GM19395 (cell line): ENCODE data around the gene CDH4.
"Not testable (repeated sequence)": the region's sequence is repeated elsewhere in the genome, so short reads cannot be mapped to it uniquely, and the experiment has no call there.

ENCODE experiments used
- ATAC-seq: cut with Tn5 transposase; IDR thresholded peaks from one replicate; pipeline ENCODE4 v1.9.1; 2021; ENCODE audit warnings: mild to moderate bottlenecking, moderate library complexity; ENCODE audit not compliant: unreplicated experiment

The CDH4 gene

DNA sequence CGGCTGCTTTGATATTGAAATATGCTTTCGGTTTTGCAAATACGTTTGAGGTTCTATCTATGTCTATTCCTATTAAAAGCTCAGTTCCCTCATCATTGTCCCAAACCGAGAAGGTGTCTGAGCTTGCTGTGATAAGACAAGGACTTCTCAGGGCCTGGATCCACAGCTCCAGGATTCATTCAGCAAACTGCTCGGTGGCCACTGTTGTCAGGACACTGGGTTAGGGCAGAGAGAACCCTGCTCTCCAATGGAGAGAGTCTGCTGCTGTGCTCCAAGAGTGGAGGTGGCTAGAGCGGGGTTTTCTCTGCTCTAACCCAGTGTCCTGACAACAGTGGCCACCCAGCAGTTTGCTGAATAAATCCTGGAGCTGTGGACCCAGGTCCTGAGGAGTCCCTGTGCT lies 198.5 kb downstream of the CDH4 start:
- no peak for ATAC-seq

DNA sequence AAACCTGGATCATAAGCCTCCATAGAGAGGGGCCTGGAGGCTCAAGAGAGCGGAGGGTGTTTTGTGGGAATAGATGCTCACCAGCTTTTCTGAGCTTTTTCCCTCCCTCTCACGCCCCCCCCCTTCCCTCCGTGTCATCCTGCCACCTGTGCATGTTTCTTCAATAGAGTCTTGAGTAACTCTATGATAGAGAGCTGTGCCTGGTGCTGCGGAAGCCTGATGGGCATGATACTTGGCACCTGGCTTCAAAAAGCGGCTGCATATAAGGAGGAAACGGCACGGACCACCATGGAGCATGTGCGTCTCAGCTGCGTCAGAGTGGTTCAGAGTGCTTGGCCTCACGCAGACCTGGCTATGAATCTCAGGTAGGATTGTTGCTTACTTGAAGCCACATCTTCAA lies 198.9 kb downstream of the CDH4 start:
- no peak for ATAC-seq

DNA sequence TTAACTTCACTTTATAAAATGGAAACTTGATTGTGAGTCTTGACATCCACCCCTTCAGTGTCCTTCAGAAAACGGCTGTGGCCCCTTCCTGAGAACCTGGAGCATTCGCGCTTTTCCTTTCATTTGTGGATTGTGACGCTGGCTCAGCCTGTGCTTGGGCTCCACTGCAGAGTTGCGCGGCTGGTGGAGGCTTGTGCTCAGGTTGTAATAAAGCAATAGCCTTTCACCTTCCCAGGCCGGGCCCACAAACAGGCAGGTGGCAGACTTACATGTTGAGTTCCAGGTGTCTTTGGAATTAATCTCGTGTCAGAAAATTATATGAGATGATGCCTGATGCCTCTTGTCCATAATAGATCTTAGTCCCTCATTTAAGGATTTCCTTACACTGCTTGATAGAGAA lies 199.9 kb downstream of the CDH4 start:
- ATAC-seq, result no peak

DNA sequence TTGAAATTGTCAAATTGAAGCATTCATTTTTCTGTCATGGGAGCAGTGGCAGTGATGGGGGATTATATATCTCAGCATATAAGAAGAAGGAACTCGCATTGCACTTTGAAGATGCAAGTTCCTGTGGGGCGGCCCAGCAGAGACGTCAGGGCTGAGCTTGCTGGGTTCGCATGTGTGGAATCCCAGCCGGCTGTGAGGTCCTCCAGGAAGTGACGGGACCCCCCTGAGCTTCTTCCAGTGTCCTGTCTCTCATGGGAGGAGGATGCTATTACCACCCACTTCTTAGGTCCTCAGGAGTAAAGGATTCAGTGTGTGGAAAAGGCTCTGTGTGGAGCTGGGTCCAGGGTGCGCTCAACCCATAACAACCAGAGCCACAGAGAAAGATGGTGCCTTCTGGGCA lies 201.2 kb downstream of the CDH4 start:
- ATAC-seq, result no peak

DNA sequence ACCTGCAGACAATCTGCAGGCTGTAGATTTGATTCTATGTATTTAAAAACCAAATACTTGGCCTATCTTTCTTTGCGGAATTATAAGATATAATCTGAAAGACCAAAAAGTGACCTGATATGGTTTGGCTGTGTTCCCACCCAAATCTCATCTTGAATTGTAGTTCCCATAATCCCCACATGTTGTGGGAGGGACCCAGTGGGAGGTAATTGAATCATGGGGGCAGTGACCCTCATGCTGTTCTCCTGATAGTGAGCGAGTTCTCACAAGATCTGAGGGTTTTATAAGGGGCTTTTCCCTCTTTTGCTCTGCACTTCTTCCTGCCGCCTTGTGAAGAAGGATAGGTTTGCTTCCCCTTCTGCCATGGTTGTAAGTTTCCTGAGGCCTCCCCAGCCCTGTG lies 201.6 kb downstream of the CDH4 start:
- not testable (repeated sequence) for ATAC-seq

DNA sequence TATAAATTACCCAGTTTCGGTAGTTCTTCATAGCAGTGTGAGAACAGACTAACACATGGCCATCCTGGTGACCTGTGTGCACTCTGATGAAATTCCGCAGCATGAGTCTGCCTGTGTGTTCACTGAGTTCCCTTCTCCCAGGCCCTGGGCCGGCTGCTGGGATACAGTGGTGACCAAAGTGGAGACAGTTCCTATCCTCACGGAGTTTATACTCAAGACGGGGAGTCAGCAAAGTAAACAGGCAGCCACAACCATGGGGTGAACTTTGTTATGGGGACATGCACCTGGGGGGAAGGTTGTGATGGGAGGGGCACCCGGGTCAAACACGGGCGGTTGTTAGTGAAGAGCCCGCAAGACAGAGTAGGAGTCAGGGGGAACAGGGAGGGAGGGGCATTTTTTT lies 202.0 kb downstream of the CDH4 start:
- no peak for ATAC-seq

DNA sequence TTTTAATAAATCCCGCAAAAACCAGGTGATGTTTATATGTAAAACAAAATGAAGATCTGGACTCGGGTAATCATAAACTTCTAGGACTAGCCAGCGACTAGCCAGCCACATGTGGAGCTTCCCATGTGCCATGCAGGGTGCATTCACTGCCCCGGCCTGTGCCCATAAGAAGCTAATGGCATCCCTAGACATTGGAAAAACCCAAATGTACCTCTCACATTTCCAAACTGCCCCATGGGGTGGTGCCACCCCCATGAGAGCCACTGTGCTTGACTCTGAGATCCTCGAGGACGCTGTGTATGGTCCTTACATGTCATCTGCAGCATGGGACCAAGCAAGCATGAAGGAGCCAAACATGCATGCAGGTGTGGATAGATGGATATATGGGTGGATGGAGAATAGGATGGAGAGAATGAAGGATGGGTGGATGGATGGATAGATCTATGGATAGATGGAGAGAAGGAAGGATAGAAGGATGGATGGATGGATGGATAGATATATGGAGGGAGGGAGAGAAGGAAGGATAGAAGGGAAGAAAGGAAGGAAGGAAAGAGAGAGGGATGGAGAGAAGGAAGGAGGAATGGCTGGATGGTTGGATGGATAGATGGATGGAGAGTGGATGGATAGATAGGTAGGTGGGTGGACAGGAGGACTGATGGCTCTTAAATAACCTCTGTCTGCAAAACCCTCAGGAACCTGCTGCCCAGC lies 203.6 kb downstream of the CDH4 start:
- ATAC-seq, result no peak

DNA sequence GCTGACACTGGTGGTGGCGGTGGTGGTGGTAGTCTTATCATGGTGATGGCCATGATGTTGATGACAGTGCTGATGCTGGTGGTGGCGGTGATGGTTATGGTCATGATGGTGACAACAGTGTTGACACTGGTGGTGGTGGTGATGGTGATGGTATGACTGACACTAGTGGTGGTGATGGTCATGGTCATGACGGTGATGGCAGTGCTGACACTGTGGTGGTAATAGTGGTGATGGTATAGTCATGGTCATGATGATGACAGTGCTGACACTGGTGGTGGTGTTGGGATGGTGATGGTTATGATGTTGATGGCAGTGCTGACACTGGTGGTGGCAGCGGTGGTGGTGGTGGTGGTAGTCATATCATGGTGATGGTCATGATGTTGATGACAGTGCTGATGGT lies 205.7 kb downstream of the CDH4 start:
- ATAC-seq, result no peak

DNA sequence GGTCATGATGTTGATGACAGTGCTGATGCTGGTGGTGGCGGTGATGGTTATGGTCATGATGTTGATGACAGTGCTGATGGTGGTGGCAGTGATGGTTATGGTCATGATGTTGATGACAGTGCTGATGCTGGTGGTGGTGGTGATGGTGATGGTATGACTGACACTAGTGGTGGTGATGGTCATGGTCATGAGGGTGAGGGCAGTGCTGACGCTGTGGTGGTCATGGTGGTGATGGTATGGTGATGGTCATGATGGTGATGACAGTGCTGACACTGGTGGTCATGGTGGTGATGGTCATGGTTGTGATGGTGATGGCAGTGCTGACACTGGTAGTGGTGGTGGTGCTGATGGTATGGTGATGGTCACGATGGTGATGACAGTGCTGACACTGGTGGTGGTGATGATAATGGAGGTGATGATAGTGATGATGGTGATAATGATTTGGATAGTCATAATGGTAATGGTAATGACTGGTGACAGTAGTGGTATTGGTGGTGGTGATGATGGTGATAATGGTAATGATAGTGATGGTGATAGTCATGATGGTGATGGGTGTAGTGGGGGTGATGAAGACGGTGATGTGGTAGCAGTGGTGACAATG lies 206.2 kb downstream of the CDH4 start:
- ATAC-seq, result no peak

DNA sequence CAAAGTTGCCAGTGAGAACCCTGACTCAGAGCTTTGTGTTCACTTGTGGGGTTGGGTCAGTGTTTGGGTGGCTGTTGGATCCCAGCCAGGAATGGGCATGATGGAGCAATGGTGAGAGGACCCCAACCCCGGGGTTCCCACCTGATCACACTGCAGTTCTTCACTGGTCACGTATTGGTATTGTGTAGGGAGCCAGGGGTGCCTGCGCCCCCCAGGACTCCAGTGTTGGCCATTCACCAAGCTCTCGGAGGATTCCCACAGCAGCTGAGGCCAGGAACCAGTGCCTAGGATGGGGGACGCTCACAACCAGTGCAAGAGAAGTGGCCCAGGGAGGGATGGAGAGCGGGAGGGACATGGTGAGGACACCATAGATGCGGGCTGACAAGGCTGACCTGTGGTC lies 207.2 kb downstream of the CDH4 start:
- no peak for ATAC-seq

DNA sequence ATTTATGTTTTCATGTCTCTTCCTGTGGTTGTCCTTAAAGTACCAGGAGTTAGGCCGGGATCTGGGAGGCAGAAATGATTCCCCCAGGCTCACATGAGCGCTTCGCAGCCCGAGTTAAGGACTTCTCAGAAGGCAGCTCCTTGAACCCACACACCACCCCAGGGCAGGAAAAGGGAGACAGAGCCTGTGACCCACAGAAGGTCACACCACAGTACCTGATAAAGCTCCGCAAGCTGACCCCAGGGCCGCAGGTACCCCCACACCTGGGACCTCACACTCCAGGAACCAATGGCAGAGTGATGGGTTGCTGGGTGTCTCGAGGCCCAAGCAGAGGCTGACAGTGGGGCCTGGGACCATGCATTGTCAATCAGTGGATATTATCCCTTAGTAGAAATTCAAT lies 207.6 kb downstream of the CDH4 start:
- no peak for ATAC-seq

DNA sequence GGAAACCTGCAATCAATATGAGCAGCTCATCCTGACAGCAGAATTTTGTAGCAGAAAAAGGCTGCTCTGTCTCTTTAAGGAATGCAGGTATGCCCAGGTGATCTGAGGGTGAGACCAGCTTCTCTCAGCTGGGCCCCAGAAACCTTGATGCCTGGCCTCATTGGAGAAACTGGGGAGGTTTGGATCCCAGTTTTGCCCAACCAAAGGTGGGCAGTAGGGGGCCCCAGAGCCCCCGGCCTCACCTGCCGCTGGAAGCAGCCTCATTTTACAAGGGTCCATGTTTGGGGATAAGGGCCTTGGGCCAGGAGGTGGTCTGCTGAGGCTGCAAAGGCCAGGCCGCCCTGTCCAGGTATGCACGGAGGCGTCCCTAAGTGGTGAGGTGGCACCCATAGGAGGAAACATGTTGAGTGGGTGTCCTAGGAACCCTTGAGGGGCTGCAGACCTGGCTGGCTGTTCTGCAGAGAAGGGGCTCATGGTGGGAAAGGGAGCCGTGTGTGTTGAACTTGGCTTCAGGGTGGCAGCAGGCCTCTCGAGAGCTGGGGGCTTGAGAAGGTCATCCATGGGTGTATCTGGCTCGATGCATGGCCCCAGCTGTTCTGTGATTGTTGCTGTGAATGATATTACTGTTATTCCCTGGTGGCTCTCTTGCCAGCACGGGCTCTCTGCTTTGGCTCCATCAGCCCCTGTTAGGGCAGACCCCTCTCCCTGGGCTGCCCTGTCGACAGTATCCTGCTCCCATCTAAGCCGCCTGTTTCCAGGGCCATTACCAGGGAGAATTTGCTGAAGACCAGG lies 208.4 kb downstream of the CDH4 start:
- ATAC-seq, result no peak

DNA sequence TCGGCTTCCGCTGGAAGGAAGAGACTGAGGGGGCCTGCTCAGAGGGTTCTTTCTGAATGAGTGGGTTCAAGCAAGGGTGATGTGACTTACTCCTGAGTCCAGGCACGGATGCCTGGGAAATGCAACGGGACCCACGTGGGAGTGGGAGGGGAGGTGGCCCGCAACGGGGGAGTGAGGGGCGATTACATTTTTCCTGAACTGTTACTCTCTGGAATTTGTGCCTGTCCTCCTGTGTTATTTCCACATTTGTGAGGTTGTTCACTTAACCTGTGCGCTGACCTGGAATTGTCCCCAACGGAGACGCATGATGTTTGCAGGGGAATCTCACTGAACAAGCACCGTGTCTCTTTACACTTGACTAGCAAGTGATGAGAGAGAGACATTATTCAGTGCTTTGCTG lies 209.4 kb downstream of the CDH4 start:
- ATAC-seq, result no peak

DNA sequence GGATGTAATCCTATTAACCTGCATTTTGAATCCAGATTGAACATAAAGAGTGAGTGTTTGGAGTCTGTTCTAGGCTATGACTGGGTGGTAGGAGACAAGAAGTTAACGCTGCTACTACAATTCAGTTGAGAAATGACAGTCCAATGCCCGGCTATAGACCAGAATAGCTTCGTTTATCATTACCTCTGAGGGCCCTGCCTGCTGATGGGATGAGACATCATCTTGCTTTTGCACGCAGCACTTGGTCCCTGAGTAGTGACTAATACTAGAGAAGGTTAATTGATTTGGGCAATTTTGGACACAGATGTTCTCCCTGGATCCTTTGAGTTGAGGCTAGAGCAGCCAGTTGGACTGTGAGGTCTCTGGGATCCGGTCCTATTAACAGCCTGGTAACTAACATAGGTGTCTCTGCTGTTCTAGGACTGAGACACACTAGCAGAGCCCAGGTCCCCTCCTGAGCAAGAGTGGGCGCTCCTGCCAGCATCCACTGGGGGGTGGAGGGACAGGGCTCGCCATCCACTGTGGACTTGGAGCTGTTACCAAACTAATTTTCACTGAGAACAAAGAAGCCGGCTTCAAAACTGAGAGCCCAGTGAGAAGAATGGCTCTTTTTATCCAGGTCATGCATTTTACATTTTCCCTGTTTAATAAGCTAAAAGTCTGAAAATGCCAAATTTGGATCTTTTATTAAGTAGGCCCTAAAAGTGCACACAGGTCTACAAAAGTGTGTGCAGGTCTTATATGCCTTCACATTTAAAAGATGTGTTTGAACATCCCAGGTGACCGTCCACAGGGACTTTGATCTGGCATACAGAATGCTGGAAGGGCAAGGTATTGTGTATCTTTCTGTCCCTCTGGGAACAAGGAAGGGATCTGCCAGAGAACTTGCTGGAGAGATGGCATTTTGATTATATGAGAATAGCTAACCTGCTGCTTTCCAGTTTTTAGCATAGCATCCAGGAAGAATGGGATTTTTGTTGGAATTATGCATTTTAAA lies 212.5 kb downstream of the CDH4 start:
- no peak for ATAC-seq

DNA sequence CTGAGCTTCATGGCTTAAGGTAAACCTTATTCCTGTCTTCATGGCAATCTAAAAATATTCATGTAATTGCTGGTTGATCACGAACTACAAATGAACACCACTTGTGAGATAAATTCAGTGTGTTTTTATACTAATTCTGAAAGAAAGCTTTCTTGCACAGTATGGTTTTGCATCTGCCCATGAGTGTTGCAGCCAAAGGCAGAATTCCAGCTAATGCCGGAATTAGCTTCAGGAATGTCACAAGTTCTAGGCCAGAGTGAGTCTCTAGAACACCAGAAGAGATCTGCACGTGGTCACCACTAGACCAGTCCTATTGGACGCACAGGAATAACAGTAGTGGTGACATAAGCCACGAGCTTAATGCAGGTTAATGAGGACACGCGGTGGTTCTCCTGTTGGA lies 223.7 kb downstream of the CDH4 start:
- ATAC-seq, result no peak

DNA sequence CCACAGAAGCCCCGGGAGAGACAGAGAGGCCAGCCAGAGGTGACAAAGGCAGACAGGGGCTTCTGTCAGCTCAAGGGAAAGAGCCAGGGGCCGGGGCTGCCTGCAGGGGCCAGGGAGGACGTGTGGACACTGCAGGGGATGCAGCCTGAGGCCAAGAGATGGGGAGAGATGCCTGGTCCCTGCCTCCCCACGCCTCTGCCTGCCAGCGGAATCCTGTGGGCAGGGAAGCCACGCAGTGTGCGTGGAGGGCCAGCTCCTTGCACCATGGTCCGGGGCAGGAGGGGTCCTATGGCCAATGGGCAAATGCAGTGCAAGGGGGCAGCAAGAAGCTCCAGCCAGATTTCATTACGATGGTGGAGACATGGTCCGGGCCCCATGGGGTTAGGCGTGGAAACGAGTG lies 224.9 kb downstream of the CDH4 start:
- no peak for ATAC-seq

DNA sequence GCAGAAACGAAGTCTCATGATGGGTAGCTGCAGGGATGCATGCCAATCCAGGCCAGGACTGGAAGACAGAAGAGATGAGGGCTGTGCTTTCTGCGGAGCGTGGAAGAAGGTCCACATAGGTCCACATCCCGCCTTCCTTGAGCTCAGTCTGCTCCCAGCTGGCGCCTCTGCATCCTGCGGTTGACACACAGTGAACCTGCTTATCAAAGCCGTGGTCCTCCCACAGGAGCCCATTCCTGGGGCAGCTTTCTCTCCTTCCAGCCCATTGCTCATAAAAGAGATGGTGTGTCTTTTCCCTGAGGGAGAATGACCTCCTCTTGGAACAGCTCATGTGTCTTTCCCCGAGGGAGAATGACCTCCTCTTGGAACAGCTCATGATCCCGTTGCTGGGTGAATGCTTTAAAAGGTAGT lies 225.4 kb downstream of the CDH4 start:
- no peak for ATAC-seq

DNA sequence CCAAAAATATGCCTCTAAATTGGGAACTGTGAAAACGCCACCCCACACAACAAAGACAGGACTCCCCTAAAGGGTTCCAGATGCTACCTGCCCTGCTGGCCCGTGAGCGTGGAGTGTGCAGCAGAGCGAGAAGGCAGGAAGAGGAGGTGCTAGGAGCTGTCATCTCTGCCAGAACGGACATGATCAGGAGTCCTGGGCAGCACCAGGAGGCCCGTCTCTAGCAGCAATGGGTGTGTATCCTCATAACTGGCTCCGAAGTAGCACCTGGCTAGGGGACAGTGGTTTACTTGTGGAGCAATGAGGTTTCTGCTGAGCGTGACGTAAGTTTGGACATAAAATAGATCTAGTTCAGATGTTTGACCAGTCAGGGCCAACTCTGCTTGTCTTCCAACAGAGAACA lies 226.0 kb downstream of the CDH4 start:
- no peak for ATAC-seq

DNA sequence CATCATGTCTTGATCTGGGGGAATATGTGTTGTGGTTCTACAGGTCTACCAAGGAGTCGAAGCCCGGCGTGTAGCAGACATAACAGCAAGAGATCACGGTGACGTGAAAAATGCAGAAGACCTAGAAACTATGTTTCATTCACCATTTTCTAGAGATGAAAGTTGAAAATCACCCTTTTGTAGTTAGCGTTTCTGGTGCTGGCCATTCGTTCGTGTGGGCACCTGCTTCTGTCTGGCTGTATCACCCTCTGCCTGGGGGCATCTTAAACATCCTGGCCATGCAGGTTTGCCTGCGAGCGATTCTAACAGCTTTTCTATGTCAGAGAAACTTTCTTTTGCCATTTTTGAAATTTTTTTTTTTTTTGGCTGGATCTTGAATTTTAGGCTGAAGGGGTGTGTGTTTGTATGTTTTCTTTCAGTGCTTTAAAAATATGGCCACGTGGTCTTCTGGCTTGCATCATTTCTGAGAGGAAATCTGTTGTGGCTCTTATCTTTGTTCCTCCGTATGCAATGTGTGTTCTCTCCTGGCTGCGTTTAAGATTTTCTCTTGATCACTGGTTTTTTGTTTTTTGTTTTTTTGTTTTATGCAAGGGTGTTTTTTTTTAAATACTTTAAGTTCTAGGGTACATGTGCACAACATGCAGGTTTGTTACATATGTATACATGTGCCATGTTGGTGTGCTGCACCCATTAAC lies 226.7 kb downstream of the CDH4 start:
- ATAC-seq, result no peak

DNA sequence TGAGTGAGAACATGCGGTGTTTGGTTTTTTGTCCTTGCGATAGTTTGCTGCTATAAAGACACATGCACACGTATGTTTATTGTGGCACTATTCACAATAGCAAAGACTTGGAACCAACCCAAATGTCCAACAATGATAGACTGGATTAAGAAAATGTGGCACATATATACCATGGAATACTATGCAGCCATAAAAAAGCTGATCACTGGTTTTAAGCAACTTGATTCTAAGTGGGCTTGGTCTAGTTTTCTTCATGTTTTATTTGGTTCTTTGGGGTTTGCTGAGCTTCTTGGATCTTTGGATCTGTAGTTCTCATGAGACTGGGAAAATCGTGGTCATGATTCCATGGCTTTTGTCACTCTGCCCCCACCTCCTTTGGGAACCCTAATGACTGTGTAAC lies 227.4 kb downstream of the CDH4 start:
- not testable (repeated sequence) for ATAC-seq
